SK-N-SH (cell line): ENCODE measurements around the gene BSN.

Source experiments
- CHD2 ChIP-seq: fragments of 150-350 bp; IDR thresholded peaks from 2 replicates; pipeline ENCODE4 v1.6.1; 2018; ENCODE audit warnings: low read length; ENCODE audit not compliant: partially characterized antibody
- FOSL2 ChIP-seq: IDR thresholded peaks from 2 replicates; pipeline ENCODE4 v1.4.0; 2012; ENCODE audit warnings: low read depth, mild to moderate bottlenecking, moderate library complexity, borderline replicate concordance
- GABPA ChIP-seq: IDR thresholded peaks from 2 replicates; pipeline ENCODE4 v1.4.0; 2012; ENCODE audit warnings: low read depth, mild to moderate bottlenecking
- GATA2 ChIP-seq: sonication (generic); formaldehyde crosslinking; IDR thresholded peaks from 2 replicates; pipeline ENCODE4 v1.5.0; 2020; ENCODE audit warnings: mild to moderate bottlenecking, missing genetic modification reagents
- NRF1 ChIP-seq: IDR thresholded peaks from 2 replicates; pipeline ENCODE4 v1.6.1; 2012; ENCODE audit warnings: low read depth, mild to moderate bottlenecking, low read length
- POLR2AphosphoS5 ChIP-seq: IDR thresholded peaks from 2 replicates; pipeline ENCODE4 v1.6.1; 2012; ENCODE audit warnings: low read depth, low read length
- RXRA ChIP-seq: IDR thresholded peaks from 2 replicates; pipeline ENCODE4 v1.4.0; 2012; ENCODE audit warnings: low read depth, mild to moderate bottlenecking, borderline replicate concordance
- SIN3A ChIP-seq: IDR thresholded peaks from 2 replicates; pipeline ENCODE4 v1.6.1; 2012; ENCODE audit warnings: low read depth, mild to moderate bottlenecking, low read length, moderate library complexity, borderline replicate concordance
- TF ChIP-seq, protein P1 (sequence below): fragments of 150-350 bp; IDR thresholded peaks from 2 replicates; pipeline ENCODE4 v1.6.1; 2017; ENCODE audit warnings: antibody characterized with exemption, low read length, low read depth, borderline replicate concordance
- TF ChIP-seq, protein P2 (sequence below): fragments of 200-600 bp; sonication (generic); IDR thresholded peaks from 2 replicates; pipeline ENCODE4 v1.6.1; 2017; ENCODE audit warnings: antibody characterized with exemption, mild to moderate bottlenecking, moderate library complexity
- TF ChIP-seq, protein P3 (sequence below): IDR thresholded peaks from 2 replicates; pipeline ENCODE4 v1.4.0; 2012; ENCODE audit warnings: low read depth

DNA sequence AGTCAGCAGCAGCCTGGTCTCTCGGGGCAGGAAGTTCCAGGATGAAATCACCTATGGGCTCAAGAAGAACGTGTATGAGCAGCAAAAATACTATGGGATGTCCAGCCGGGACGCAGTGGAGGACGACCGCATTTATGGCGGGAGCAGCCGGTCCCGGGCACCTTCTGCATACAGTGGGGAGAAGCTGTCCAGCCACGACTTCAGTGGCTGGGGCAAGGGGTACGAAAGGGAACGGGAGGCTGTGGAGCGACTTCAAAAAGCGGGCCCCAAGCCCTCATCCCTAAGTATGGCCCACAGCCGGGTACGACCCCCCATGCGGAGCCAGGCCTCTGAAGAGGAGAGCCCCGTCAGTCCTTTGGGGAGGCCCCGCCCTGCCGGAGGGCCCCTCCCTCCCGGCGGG is 107.7 kb downstream of the BSN start:
- TF ChIP-seq, protein P1, sequence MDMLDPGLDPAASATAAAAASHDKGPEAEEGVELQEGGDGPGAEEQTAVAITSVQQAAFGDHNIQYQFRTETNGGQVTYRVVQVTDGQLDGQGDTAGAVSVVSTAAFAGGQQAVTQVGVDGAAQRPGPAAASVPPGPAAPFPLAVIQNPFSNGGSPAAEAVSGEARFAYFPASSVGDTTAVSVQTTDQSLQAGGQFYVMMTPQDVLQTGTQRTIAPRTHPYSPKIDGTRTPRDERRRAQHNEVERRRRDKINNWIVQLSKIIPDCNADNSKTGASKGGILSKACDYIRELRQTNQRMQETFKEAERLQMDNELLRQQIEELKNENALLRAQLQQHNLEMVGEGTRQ = no peak
- TF ChIP-seq, protein P2, sequence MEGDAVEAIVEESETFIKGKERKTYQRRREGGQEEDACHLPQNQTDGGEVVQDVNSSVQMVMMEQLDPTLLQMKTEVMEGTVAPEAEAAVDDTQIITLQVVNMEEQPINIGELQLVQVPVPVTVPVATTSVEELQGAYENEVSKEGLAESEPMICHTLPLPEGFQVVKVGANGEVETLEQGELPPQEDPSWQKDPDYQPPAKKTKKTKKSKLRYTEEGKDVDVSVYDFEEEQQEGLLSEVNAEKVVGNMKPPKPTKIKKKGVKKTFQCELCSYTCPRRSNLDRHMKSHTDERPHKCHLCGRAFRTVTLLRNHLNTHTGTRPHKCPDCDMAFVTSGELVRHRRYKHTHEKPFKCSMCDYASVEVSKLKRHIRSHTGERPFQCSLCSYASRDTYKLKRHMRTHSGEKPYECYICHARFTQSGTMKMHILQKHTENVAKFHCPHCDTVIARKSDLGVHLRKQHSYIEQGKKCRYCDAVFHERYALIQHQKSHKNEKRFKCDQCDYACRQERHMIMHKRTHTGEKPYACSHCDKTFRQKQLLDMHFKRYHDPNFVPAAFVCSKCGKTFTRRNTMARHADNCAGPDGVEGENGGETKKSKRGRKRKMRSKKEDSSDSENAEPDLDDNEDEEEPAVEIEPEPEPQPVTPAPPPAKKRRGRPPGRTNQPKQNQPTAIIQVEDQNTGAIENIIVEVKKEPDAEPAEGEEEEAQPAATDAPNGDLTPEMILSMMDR = no peak
- TF ChIP-seq NRF1 = no peak
- no peak for TF ChIP-seq FOSL2
- no peak for TF ChIP-seq GABPA
- no peak for TF ChIP-seq GATA2
- no peak for TF ChIP-seq CHD2
- no peak for TF ChIP-seq SIN3A
- no peak for TF ChIP-seq POLR2AphosphoS5
- TF ChIP-seq, protein P3, sequence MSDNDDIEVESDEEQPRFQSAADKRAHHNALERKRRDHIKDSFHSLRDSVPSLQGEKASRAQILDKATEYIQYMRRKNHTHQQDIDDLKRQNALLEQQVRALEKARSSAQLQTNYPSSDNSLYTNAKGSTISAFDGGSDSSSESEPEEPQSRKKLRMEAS = no peak
- TF ChIP-seq RXRA = no peak
